DMS 273 (cell line): ENCODE data around the gene KIF26B.

Experiments
- DNase-seq: peaks from one replicate; lab custom pipeline; 2025; ENCODE audit not compliant: unreplicated experiment; lab: John Stamatoyannopoulos, UW

The KIF26B gene

GRCh38 chr1:245580651-245581050 lies 425.9 kb downstream of the KIF26B start:
- no peak for DNase-seq

GRCh38 chr1:245582026-245582425 lies 427.2 kb downstream of the KIF26B start:
- DNase-seq, result no peak

GRCh38 chr1:245583081-245583480 lies 428.3 kb downstream of the KIF26B start:
- DNase-seq, result no peak

- peak; percentile 22 for DNase-seq
Measured at GRCh38 chr1:245583575-245584330, 429.0 kb downstream of the KIF26B start.

GRCh38 chr1:245585252-245585959 lies 430.6 kb downstream of the KIF26B start:
- DNase-seq, result no peak

- no peak for DNase-seq
Measured at GRCh38 chr1:245587435-245588115, 432.8 kb downstream of the KIF26B start.

GRCh38 chr1:245588116-245588639 lies 433.4 kb downstream of the KIF26B start:
- no peak for DNase-seq

- DNase-seq, result no peak
Measured at GRCh38 chr1:245589316-245589715, 434.5 kb downstream of the KIF26B start.

GRCh38 chr1:245589906-245590305 lies 435.1 kb downstream of the KIF26B start:
- no peak for DNase-seq

- DNase-seq, result no peak
Measured at GRCh38 chr1:245590726-245591125, 435.9 kb downstream of the KIF26B start.

- no peak for DNase-seq
Measured at GRCh38 chr1:245591346-245592188, 436.8 kb downstream of the KIF26B start.

GRCh38 chr1:245592189-245592460 lies 437.3 kb downstream of the KIF26B start:
- DNase-seq, result no peak

GRCh38 chr1:245598524-245599305 lies 443.9 kb downstream of the KIF26B start:
- no peak for DNase-seq

GRCh38 chr1:245599371-245600174 lies 444.8 kb downstream of the KIF26B start:
- no peak for DNase-seq

- DNase-seq, result no peak
Measured at GRCh38 chr1:245600658-245601057, 445.9 kb downstream of the KIF26B start.

GRCh38 chr1:245603311-245603865 lies 448.6 kb downstream of the KIF26B start:
- DNase-seq, result no peak

- no peak for DNase-seq
Measured at GRCh38 chr1:245604979-245605378, 450.2 kb downstream of the KIF26B start.

- DNase-seq, result peak; percentile 61
Measured at GRCh38 chr1:245605480-245606156, 450.8 kb downstream of the KIF26B start.
